Measurements from ENCODE around the gene INPP5K.

- TF ChIP-seq CTCF (IDR thresholded peaks at IDR 0.05) (no peak), POLR2A (IDR thresholded peaks at IDR 0.05) (no peak)
Measured at GRCh38 chr17:1447052-1447451, 69.4 kb downstream of the INPP5K start.
